Esophagus squamous epithelium (tissue), 4 donors: Measurements from ENCODE around the gene PKD1.
"Not testable (repeated sequence)": the region's sequence is repeated elsewhere in the genome, so short reads cannot be mapped to it uniquely, and the experiment has no call there.

Experiments
- CTCF ChIP-seq, 6 experiments: fragments of 450-650 bp in 4 of 6; fragments of 200-600 bp in 2 of 6; sonication (generic) in 2 of 6; IDR thresholded peaks; one replicate each; pipeline ENCODE4 v1.5.1; 2016 to 2019; ENCODE audit warnings: antibody characterized with exemption in 6 of 6, mild to moderate bottlenecking in 4 of 6, moderate library complexity in 4 of 6
- POLR2A ChIP-seq, 4 donors: fragments of 450-650 bp; IDR thresholded peaks; one replicate each; pipeline ENCODE4 v1.6.1; 2017; ENCODE audit warnings: antibody characterized with exemption in 4 of 4, mild to moderate bottlenecking in 4 of 4, moderate library complexity in 3 of 4

GRCh38 chr16:2133797-2134196 lies 1.9 kb downstream of the PKD1 start:
- not testable (repeated sequence) for TF ChIP-seq CTCF, POLR2A (IDR thresholded peaks at IDR 0.05)
